KBM-7 (cell line): Measurements from ENCODE around the gene UBL3.

ENCODE experiments used
- DNase-seq: peaks from one replicate; pipeline ENCODE4 v3.0.0-alpha.2; 2015
- in situ Hi-C: fragments of 300-500 bp; cut with MboI; formaldehyde crosslinking; loops from 2 replicates; pipeline ENCODE4 v1.14.3; 2020; ENCODE audit warnings: low sequenced_read_pairs, low pct_unique_long_range_greater_than_20kb, mixed read lengths

UBL3 gene

GRCh38 chr13:29850213-29850898 is at the start of gene UBL3:
Gene UBL3 (minus strand): TSS chr13:29850617. CDS start chr13:29849538, 1,079 bp downstream.
- in situ Hi-C loops = no loop called here
- DNase-seq = peak; percentile 95

- in situ Hi-C loops = no loop called here
Measured at GRCh38 chr13:29897102-29897501, 46.7 kb upstream of the UBL3 start.

GRCh38 chr13:29893438-29893837 is 43.0 kb upstream of the UBL3 start:
- in situ Hi-C loops = no loop called here
- no peak for DNase-seq

More at GRCh38 chr13:29897102-29897501, 46.7 kb upstream of the UBL3 start:
- DNase-seq = no peak

GRCh38 chr13:29892151-29892550 is 41.7 kb upstream of the UBL3 start:
- no peak for DNase-seq
- in situ Hi-C loops = no loop called here

GRCh38 chr13:29889111-29889510 is 38.7 kb upstream of the UBL3 start:
- no peak for DNase-seq
- in situ Hi-C loops = no loop called here

- DNase-seq = no peak
- in situ Hi-C loops = no loop called here
Measured at GRCh38 chr13:29888306-29888705, 37.9 kb upstream of the UBL3 start.

- no peak for DNase-seq
- in situ Hi-C loops = no loop called here
Measured at GRCh38 chr13:29887686-29888085, 37.3 kb upstream of the UBL3 start.

GRCh38 chr13:29887030-29887557 is 36.7 kb upstream of the UBL3 start:
- in situ Hi-C loops = no loop called here
- no peak for DNase-seq

- no peak for DNase-seq
- in situ Hi-C loops = no loop called here
Measured at GRCh38 chr13:29886446-29886845, 36.0 kb upstream of the UBL3 start.

GRCh38 chr13:29885989-29886388 is 35.6 kb upstream of the UBL3 start:
- in situ Hi-C loops = no loop called here
- DNase-seq = no peak

- no peak for DNase-seq
- in situ Hi-C loops = no loop called here
Measured at GRCh38 chr13:29884671-29885430, 34.4 kb upstream of the UBL3 start.

GRCh38 chr13:29883941-29884518 is 33.6 kb upstream of the UBL3 start:
- in situ Hi-C loops = no loop called here
- no peak for DNase-seq

- no peak for DNase-seq
- in situ Hi-C loops = no loop called here
Measured at GRCh38 chr13:29882076-29882475, 31.7 kb upstream of the UBL3 start.

- no peak for DNase-seq
- in situ Hi-C loops = no loop called here
Measured at GRCh38 chr13:29878101-29878500, 27.7 kb upstream of the UBL3 start.

GRCh38 chr13:29877456-29878078 is 27.1 kb upstream of the UBL3 start:
- DNase-seq = no peak
- in situ Hi-C loops = no loop called here

GRCh38 chr13:29875646-29876045 is 25.2 kb upstream of the UBL3 start:
- in situ Hi-C loops = no loop called here
- DNase-seq = no peak

- no peak for DNase-seq
- in situ Hi-C loops = no loop called here
Measured at GRCh38 chr13:29868581-29868980, 18.2 kb upstream of the UBL3 start.

GRCh38 chr13:29865934-29866333 is 15.5 kb upstream of the UBL3 start:
- no peak for DNase-seq
- in situ Hi-C loops = no loop called here

- no peak for DNase-seq
- in situ Hi-C loops = no loop called here
Measured at GRCh38 chr13:29861694-29862110, 11.3 kb upstream of the UBL3 start.

GRCh38 chr13:29859971-29860370 is 9.6 kb upstream of the UBL3 start:
- in situ Hi-C loops = no loop called here
- no peak for DNase-seq
